ELF-1 (cell line): Measurements from ENCODE around the gene CTCFL.

ENCODE experiments used
- DNase-seq: peaks from one replicate; pipeline ENCODE4 v3.0.0-alpha.2; 2016; ENCODE audit warnings: low read depth, low spot score

Gene CTCFL

DNA sequence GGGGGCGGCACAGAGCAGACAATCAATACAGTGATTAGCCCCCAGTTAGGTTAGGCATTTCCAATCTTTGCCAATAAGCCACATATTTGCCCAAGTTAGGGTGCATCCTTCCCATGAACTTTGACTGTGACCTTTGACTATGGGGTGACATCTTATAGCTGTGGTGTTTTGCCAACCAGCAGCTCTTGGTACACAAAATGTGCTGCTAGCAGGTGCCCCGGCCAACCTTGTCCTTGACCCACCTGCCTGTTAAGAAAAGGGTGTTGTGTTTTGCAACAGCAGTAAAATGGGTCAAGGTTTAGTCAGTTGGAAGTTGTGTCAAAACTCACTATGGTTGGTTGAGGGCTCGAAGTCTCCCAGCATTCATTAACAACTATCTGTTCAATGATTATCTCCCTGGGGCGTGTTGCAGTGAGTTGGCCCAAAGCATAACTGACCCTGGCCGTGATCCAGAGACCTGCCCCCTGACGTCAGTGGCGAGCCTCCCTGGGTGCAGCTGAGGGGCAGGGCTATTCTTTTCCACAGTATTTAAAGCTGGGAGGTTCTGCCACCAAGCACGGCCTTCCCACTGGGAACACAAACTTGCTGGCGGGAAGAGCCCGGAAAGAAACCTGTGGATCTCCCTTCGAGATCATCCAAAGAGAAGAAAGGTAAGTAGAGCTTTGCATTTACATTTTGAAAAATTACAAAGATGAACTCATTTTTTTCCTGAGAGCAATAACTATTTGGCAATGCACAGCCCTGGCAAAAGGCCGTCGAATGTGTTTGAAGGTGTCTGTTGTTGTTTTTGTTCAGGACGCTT, 35.8 kb upstream of the CTCFL start, which contains the start of gene PCK1:
Gene PCK1 (plus strand): TSS at position 557 of the 802 bp plus-strand sequence. CDS start 302 bp downstream, outside the sequence.
- DNase-seq, result no peak

DNA sequence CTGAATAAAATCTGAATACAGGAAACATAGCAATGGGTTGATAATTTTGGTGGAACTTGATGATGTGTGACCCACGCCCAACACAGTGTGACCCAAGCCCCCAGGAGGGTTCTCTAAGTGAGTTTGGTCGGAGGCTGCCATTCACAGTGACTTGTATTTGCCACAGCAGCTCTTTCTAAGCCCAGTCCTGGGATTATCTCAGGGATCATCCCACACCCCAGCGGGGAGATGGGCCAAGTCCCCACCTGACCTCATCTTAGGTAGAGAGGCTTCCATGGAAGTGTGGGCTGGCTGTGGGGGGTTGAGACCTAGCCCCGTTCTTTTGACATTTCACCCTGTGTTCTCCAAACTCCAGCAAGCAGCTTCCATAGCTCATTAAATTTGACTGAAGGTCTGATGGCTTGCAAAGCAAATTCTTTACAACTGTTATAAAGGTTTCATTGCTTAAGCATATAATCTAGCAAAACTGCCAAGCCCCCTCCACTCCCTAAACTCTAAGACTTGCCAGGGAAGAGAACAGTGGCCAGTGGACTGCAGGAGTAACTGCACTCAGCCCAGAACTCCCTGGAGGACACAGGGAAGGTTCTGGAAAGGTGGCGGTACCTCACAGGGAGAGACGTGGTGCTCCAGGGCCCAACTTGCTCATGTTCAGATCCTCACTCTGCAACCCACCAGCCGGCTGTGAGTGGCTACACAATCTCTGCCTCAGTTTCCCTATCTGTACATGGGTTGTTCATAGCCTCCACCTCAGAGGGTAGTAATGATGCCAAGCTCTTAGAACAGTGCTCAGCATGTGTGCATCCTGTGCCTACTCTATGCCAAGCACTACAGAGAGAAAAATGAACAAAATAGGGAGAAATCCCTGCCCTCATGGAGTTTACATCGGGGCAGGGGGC, 35.0 kb upstream of the CTCFL start:
- no peak for DNase-seq

DNA sequence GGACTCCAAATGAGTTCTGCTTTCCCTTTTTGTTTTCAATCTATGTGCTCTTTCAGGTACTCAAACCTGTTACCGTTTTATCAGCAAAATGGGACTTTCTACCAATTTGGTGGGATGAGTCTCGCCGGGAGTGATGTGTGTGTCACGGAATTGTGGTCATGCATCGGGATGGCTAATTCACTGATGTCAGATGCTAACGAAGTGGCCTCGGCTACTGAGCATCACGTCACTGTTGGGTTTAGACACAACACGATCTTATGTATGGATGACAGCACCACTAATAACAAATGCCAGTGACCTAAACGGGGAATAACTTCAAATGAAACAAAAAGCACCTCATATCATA, 34.3 kb upstream of the CTCFL start:
- no peak for DNase-seq

DNA sequence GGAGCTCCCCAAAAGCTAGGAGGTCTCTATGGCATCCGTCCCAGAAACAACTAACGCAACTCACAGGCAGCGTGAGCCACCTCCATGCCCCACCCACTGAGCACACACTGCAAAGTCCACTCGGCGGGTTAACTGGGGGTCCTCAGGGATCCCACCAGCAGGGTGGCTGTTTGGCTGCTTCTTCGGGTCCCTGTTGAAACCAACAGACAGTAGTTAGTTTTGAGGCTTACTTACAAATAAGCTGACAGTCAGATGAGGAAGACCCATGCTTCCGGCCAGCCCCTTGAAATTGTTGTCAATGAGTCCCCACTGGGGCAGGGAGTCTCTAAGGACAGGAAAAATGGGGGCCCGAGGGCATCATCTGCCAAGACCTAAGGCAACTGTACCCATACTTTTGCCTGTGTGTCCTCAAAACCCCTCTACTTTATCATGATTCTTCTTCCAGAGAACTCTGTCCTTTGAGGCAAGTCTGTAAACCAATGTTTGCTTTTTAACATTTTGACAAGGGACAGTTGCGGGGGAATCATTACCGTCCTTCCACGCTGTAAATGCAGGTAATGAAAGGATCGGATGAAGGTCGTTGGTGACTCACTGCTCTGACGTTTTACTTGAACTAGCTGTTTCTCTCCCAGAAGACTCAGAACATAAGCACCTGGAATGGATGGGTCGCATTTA, 33.8 kb upstream of the CTCFL start:
- no peak for DNase-seq

DNA sequence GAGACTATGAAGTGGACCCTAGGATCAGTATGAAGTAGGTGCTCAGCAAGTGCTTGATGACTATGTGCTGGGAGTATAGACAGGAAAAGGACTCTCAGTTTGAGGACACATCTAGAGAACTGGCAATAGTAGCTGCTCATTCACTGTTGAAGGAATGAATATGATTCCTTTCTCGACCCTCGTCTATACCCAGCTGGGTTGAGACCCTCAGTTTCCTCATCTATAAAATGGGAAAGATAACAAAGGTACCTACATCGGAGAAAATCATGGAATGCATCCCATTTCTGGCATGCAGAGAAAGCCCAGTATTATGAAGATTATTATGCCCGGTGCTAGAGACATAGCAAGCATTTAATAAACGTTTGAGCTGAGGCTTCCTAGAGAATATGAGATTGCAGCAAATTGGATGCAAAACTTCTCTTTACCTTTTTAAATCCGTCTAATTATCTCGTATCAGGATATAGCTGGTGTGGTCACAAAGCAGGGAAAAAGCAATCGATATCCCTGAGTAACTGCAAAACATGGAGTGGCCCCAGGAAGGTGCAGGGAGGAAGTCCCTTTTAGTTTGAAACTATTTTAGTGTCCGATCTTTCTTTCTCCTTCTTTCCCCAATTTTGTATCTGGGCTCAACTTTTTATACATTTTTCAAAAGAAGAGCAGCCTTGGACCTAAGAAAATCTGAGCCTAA, 33.1 kb upstream of the CTCFL start:
- no peak for DNase-seq

DNA sequence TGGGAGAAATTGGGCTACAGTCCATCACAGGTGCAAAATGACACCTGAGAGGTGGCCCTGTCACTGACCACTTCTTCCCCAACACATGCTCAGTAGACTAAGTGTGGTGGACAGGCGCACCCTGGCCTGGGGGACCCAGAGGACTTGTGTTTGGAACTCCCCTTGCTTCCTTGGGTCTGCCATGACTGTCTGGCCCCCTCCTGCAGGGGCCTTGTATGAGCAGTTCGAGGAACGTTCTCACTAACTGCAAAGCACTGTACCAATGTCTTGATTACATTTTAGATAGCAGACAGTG, 32.0 kb upstream of the CTCFL start:
- no peak for DNase-seq

DNA sequence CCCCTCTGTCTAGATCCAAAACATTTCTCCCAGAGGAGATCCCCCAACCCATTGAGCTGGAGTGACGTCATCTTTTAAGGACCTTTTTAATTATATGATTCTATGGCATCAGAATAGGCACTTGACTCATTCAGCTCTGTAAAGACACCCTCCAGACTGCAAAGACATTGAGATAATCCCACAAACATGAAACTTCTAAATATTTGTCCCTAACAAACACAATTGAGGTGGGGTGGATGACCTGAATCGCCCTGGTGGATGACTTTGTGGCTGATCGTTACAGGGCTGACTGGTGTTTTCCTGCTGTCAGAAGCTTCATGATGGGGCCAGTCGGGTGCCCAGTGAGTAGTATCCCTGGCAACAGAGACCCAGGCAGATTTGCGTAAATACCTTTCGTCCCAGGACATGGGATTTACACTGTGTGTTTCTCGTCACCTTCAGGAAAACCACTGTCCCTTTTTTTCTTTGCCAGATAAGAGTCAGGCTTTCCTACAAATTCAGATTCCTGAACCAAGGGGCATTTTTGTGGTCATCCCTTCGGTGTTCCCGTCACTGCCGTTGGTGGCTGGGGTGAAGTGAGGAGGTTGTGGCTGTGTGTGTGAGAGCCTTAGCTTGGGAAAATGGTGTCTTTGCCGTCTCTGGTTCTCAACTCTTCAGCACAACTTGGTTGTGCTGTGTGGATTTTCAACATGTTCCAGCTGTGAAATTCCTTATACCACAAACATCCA, 30.7 kb upstream of the CTCFL start:
- DNase-seq, result no peak

DNA sequence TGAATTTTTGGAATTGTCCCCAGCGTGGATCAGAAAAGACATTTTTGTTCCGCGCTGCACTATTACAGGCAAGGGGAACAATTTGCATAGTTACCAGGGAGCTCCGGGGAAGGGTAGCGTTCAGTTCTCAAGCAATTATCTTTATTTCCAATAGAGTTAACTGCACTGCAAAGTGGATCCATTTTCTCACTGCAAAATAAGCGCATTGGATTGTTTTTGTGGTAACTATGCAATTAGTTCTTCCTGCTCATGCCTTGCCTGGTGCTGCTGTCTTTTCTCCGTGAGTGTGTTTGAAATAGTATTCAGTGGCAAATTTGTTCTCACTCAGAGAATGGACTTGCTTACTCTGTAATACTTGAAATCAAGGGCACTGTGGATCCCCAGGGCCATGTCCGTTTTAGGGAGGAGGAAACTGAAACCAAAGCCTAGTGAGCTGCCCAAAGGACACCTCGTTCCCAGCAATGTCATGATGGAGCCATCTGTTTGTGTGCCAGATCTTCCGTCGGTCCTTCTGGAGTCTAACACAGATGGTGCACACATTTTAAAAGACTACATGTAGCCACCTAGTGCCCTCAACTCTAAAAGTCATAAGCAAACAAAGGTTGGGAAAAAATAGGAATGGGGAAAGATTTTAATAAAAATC, 28.6 kb upstream of the CTCFL start:
- no peak for DNase-seq

DNA sequence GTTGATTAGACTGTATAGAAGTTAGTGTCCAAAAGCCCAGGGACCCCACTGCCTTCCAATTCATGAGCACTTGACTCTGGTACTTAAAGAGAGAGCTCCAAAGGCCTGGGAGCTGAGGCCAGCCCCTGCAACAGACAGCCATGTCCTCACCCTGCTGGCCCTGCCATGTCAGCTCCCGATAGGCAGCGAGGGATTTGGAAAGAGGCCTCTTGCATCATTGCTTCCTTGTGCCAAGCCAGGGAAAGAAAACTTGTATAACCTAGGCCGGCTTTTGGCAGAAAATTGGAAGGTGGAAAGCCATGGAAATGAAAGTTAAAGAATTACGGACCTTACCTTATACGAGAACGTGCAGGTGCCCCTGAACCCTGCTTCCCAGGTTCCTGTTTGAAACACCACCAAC, 27.5 kb upstream of the CTCFL start:
- no peak for DNase-seq

DNA sequence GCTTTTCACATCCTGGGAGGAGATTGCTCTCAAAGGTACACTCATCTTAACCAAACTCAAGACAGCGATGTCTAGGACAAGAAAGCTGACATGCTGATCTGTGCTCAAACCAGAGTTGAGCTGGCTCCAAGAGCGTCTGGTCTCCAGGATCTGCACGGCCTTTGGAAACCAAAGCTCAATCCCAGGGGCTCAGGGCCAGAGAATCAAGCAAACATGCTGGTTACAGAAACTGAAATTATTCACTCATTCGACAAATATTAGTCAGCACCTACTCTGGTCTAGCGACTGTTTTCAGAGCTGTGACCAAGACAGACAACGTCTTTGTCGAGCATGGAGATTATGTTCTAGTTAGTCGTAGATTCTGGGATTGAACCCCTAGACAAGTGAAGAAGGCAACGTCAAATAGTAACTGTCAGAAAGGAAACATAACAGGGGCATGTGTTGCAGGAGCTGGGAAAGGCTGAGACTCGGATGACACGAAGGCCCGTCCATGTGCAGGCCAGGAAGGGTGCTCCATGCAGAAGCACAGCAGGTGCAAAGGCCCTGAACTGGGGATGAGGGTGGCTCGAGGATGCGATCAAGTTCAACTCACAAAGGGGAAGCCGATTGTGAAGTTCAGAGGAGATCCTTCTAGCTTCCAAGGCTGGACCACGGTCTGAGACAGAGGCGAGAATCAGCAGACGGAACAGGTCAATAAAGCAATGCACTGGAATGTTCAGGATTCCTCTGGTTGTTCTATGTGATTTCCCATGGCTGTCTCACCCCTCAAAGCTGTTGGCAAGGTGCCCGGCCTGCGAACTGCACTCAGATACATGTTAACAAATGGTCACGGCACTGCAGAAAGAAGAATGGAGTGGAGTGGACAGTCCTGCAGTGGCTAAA, 23.5 kb upstream of the CTCFL start:
- DNase-seq, result no peak

DNA sequence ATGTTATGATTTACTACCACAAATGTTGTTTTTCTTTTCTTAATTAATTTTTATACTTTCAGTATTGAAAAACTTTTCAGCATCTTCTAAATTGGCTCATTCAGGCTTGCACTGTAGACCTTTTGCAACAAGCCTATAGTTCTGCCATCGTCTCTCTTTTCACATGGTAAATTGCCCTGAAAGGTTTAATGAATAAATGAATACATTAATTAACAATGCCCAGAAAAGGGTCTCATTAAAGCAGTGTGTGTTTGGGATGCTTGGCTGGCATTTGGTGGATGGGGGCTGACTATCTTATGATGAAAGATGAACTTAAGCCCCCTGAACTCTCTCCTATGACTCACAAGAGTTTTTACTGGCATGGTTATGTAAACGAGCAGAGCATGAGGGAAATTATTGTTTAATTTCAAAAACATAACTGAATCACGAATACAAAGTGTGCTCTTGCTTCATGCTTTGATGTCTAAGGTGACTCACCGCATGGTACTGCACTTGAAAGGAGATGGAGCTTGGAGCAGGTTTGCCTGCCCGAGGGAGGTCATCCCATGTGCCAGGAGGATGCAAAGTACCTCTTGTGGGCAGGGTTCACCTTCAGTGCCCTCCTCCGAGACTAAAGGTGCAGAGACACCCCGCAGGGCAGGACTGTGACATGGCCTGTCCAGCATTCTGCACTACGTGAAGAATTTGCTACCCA, 22.2 kb upstream of the CTCFL start:
- no peak for DNase-seq

DNA sequence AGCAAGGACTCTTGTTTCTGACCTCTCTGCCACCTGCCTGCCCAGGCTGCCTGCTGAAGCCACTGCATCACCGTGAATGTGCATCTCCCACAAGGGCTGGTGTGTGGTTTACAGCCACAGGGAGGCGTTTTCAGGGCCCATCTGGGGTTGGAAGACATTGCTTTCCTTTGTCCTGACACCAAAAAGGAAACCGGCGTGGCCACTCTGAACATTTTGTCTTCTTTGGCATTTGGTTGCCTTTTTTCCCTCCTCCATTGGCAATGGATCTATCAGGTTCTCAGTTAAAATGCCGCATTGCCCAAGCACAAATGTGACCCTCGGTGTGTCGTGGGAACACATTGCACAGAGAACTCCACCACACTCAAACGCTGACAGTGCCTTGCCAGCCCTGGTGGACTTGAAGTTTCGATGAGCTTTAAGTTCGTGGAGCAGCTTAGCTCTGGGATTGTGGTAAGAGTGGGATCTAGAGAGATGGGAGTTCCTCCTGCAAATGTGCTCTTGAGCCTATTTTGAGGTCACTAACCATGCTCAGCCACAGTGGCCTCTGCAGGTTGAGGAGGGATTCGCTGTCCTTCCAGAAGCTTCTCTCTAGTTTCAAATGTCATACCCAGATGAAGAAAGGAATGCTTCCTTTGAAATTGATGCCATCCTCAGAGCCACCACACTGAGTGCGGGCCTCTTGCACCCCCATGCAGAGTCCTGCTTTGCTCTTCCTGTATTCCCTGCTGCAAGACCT, 21.2 kb upstream of the CTCFL start:
- DNase-seq, result no peak

DNA sequence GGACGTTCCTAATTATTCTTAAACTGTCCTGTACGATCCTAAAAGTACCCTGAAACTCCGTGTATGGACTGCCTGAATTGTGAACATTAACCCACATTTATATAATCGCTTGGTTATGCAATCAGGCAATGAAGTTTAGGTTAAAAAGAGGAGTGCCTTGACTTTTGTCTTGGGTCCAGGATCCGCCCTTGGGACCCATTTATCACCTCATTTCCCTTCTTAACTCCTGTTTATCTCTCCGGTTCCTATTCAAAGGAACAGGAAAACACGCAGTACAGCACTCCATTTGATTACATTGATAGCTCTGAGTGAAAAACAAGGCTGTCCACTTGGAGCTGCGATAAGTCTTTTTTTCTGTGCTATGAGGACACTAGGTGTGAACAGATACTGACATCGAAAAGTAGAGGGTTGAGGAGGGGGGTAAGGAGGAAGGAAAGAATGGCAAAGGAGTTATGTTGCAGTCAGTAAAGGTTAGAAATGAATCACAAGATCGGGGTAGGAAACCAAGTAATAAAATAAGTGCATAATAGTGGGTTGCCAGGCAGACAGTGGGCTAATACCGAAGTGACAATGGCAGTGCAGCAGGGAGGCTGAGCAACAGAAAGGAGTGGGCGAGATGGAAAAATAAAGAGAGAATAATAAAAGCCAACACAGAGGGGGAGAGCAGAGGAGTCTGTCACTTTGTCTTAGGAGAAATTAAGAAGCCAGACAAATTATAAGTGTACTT, 20.1 kb upstream of the CTCFL start:
- DNase-seq, result no peak

DNA sequence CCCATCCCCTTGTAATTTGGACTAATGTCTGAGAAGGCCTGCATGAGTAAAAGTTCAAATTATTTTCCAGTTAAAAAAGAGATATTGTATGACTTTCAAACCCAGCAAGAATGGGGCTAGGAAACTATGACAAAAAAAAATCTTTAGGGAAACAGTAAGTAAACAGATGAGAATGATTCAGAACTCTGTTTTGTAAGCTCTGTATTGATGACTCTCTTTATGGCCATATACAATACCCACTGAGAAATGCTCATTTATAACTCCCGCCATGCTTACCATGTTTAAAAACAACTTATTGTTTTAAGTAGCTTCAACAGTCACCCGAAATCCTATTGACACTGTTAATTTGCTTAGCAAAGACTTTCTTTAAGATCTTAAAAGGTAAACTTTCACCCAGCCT, 18.8 kb upstream of the CTCFL start:
- DNase-seq, result no peak

DNA sequence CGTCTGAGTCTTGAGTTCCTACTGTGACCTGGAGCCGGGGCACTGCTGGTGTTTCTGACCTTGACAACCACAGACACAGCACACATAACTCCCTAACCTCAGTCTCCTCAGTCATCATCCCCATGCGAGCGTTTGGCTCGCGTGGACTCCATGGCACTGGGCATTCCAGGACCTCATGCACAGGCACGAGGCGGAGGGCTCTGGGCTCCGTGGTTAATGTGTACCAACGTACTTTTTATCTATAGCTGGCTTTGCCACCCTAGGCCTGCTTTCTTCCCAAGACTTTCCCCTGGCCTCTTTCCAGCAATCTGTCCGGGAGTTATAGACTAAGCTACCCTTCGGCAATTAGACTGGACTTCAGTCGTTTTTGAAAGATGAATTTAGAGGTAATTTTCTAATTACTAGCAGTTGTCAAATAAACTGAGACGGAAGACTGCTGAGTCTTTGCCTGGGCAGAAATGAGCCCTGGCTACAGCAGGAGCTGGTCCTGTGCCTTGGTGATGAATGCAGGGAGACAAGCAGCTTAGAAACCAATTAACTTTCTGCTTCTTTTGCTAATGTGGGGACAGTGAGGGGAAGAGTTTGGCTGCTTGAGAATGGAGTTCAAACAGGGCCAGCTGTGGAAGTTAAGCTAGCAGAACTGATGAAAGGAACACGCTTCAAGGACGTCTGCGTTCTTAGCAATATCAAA, 16.1 kb upstream of the CTCFL start:
- DNase-seq, result no peak

DNA sequence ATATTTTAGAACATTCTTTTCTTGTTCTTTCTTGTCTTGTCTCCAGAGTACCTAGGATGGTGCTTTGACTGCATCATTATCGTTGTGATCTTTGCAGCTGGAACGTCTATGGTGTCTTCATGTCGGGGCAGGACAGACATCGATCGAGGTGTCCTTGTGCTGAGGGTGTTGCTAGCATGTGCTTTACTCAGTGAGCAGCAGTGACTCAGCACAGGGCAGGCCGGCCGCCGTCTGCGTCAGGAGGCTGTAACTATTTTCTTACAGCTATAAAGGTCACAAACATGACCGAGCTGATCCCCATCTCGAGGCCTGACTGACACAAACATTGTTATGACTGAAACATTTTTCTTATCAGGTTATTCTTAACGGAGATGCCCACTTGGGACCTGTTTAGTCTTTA, 14.9 kb upstream of the CTCFL start:
- DNase-seq, result no peak

DNA sequence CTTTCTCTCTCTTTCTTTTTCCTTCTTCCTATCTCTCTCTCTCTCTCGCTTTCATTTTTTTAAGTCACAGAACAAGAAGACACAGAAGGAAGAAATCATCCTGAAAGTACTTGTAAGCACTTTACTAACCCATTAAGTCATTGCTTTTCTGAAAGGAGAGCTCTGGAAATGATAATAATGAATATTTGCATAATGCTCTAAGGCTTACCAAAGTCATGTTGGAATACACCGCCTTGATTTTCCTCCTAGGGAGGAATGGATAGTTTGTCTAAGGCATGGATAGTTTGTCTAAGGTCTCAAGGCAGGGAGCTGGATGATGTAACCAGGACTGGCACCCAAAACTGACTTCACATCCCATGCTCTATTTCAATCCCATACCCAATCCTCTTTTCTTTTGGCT, 12.9 kb upstream of the CTCFL start:
- no peak for DNase-seq
